HepG2 (cell line): Measurements from ENCODE around the gene ISCA2. TPM values are rescaled to one million over a fixed set of nuclear protein-coding genes. Genes with fewer than 3 reads are reported as not detected.

Experiments used
- ARID5B ChIP-seq: IDR thresholded peaks from 2 replicates; pipeline ENCODE4 v1.4.0; 2020; ENCODE audit warnings: mild to moderate bottlenecking, missing genetic modification reagents
- ATF5 ChIP-seq: sonication (generic); formaldehyde crosslinking; IDR thresholded peaks from 2 replicates; pipeline ENCODE4 v1.4.0; 2020; ENCODE audit warnings: mild to moderate bottlenecking, low read depth, missing genetic modification reagents
- BCL6 ChIP-seq: IDR thresholded peaks from 2 replicates; pipeline ENCODE4 v1.6.1; 2016; ENCODE audit warnings: missing genetic modification reagents, missing compliant biosample characterization
- HMG20A ChIP-seq: IDR thresholded peaks from 2 replicates; pipeline ENCODE4 v1.6.1; 2016; ENCODE audit warnings: borderline replicate concordance
- KDM3A ChIP-seq: IDR thresholded peaks from 2 replicates; pipeline ENCODE4 v1.6.1; 2018; ENCODE audit warnings: low read depth, missing compliant biosample characterization
- MIXL1 ChIP-seq: IDR thresholded peaks from 2 replicates; pipeline ENCODE4 v1.6.1; 2016
- NONO ChIP-seq, 2 experiments: fragments of 450-650 bp in 1 of 2; sonication (generic) in 1 of 2; formaldehyde crosslinking in 1 of 2; IDR thresholded peaks in 1 of 2; conservative IDR thresholded peaks in 1 of 2; 2 replicates each; pipeline versions ENCODE4 v1.6.1 to v1.8.0; 2017 to 2022; ENCODE audit warnings: mild to moderate bottlenecking in 1 of 2, missing genetic modification reagents in 1 of 2, moderate library complexity in 1 of 2
- PAWR ChIP-seq: sonication (generic); formaldehyde crosslinking; IDR thresholded peaks from 2 replicates; pipeline ENCODE4 v1.4.0; 2020; ENCODE audit warnings: missing genetic modification reagents, mild to moderate bottlenecking, borderline replicate concordance
- POLR2AphosphoS2 ChIP-seq: IDR thresholded peaks from 2 replicates; pipeline ENCODE4 v1.6.1; 2011; ENCODE audit warnings: low read depth, low read length, improper control_type of control experiment
- REXO4 ChIP-seq: sonication (generic); formaldehyde crosslinking; IDR thresholded peaks from 2 replicates; pipeline ENCODE4 v1.8.0; 2022; ENCODE audit warnings: missing genetic modification reagents, mild to moderate bottlenecking, borderline replicate concordance
- SNAPC2 ChIP-seq: sonication (generic); formaldehyde crosslinking; IDR thresholded peaks from 2 replicates; pipeline ENCODE4 v1.8.1; 2022; ENCODE audit warnings: mild to moderate bottlenecking, missing genetic modification reagents
- TOE1 ChIP-seq: sonication (generic); formaldehyde crosslinking; IDR thresholded peaks from 2 replicates; pipeline ENCODE4 v1.4.0; 2020; ENCODE audit warnings: mild to moderate bottlenecking, missing genetic modification reagents
- ZBTB2 ChIP-seq: sonication (generic); formaldehyde crosslinking; IDR thresholded peaks from 2 replicates; pipeline ENCODE4 v1.8.0; 2022; ENCODE audit warnings: low read depth, missing genetic modification reagents
- ZC3H4 ChIP-seq: sonication (generic); formaldehyde crosslinking; IDR thresholded peaks from 2 replicates; pipeline ENCODE4 v1.4.0; 2020; ENCODE audit warnings: missing genetic modification reagents, borderline replicate concordance
- ZNF33B ChIP-seq: sonication (generic); formaldehyde crosslinking; IDR thresholded peaks from 2 replicates; pipeline ENCODE4 v1.5.1; 2020; ENCODE audit warnings: mild to moderate bottlenecking, missing genetic modification reagents
- ZNF646 ChIP-seq: sonication (generic); formaldehyde crosslinking; IDR thresholded peaks from 2 replicates; pipeline ENCODE4 v1.9.0; 2021; ENCODE audit warnings: mild to moderate bottlenecking, missing genetic modification reagents
- polyA plus RNA-seq, 8 experiments: library from polyadenylated mRNA; depleted of rRNA in 3 of 8; stranded (reverse) in 7 of 8; unstranded in 1 of 8; fragments of >200 nt; fragmentation: Illumina TruSeq in 4 of 8; extraction: Trizol in 4 of 8; gene quantifications; 2 replicates each; pipeline versions ENCODE4 v1.2.1 to v1.2.3, GENCODE V29; 2011 to 2016; ENCODE audit warnings: low read depth in 4 of 8, missing spikeins in 1 of 8, mixed read lengths in 1 of 8; ENCODE audit not compliant: insufficient read depth in 1 of 8
- total RNA-seq, 5 experiments: library from RNA; depleted of rRNA; stranded (reverse); fragments of >200 nt; fragmentation: Illumina TruSeq; extraction: Trizol; gene quantifications; 2 replicates each; pipeline ENCODE4 v1.2.3, GENCODE V29; 2016; ENCODE audit warnings: low read depth in 1 of 5

ISCA2 gene
- total and polyA plus RNA-seq, 2 of the 13 experiments (the other 11 are each of a cell fraction or from before 2014, with no cell fraction given) = 32.1 to 43.4 TPM

- TF ChIP-seq ARID5B (CRISPR knock-in tag) = peak; percentile 50; the same call in 1 of the 2 replicates
- TF ChIP-seq PAWR (CRISPR knock-in tag) = 0 out of 2 replicates have a peak, but pooled peaks have one; percentile 36
- no peak for TF ChIP-seq HMG20A
- no peak for TF ChIP-seq SNAPC2 (CRISPR knock-in tag)
- TF ChIP-seq ATF5 (CRISPR knock-in tag) = no peak
- no peak for TF ChIP-seq POLR2AphosphoS2
- TF ChIP-seq NONO (IDR thresholded peaks at IDR 0.05) = no peak
- TF ChIP-seq NONO (CRISPR knock-in tag; conservative IDR thresholded peaks at IDR 0.05) = no peak; the same call in 1 of the 2 replicates
- no peak for TF ChIP-seq TOE1 (CRISPR knock-in tag)
- TF ChIP-seq ZBTB2 (CRISPR knock-in tag) = no peak
- TF ChIP-seq ZNF646 (CRISPR knock-in tag) = no peak
- 0 out of 2 replicates have a peak, but pooled peaks have one; percentile 17 for TF ChIP-seq MIXL1
- no peak for TF ChIP-seq BCL6 (CRISPR knock-in tag)
- no peak for TF ChIP-seq REXO4 (CRISPR knock-in tag)
- peak; percentile 82; the same call in 1 of the 2 replicates for TF ChIP-seq ZNF33B (CRISPR knock-in tag)
- no peak for TF ChIP-seq KDM3A (CRISPR knock-in tag)
- TF ChIP-seq ZC3H4 (CRISPR knock-in tag) = no peak
Observed at GRCh38 chr14:74492776-74493342, 706 bp upstream of the ISCA2 start, which contains the start of gene NPC2 (continued).
